ENCODE results near the gene BPIFB2. TPM values are rescaled to one million over a fixed set of nuclear protein-coding genes. Genes with fewer than 3 reads are reported as not detected.

BPIFB2 gene
- total and polyA plus RNA-seq, 2 donors (not counting 3 experiments of a cell fraction or from before 2014, with no cell fraction given), result not detected

- no peak overlapping the region for H3K4me3 ChIP-seq (replicated peaks in 1 of 3; ENCODE audit: insufficient read depth in 1 of 3, low read depth in 1 of 3, low read length in 3 of 3)
- no peaks in the 10 kb centered on the region for H3K27me3 ChIP-seq (ENCODE audit: control insufficient read depth in 2 of 2, insufficient read depth in 2 of 2, low read length in 2 of 2)
- H3K27ac ChIP-seq (ENCODE audit: insufficient read depth, low read depth, low read length), result no peak overlapping the region
- CTCF ChIA-PET, result no interaction called here
- no TSS peak for BruUV-seq (replicated peaks)
- no peak overlapping the region for H3K9ac ChIP-seq (replicated peaks; ENCODE audit: extremely low read depth, insufficient read depth, low read length)
- TF ChIP-seq JUN (IDR thresholded peaks at IDR 0.05; ENCODE audit: borderline replicate concordance, insufficient read depth, insufficient read length, low read depth) (no peak), MYC (IDR thresholded peaks at IDR 0.05; ENCODE audit: low read depth, low read length) (no peak), EZH2 (IDR thresholded peaks at IDR 0.05; ENCODE audit: borderline replicate concordance, low read depth, low read length, severe bottlenecking) (no peak), CTCF (IDR thresholded peaks at IDR 0.05; ENCODE audit: extremely low read depth in 1 of 2, insufficient read depth in 1 of 2, low read depth in 1 of 2, low read length in 2 of 2) (no peak), MAX (IDR thresholded peaks at IDR 0.05; ENCODE audit: insufficient read depth, insufficient read length) (no peak), POLR2A (IDR thresholded peaks at IDR 0.05; ENCODE audit: low read depth, low read length) (no peak), GATA2 (IDR thresholded peaks at IDR 0.05; ENCODE audit: insufficient read depth, insufficient read length, low read depth, low read length) (no peak)
- intact Hi-C loops (cut with micrococcal nuclease) (no loop called here), dilution Hi-C loops (cut with MboI; ENCODE audit: extremely low pct_ligation_motif_present, low sequenced_read_pairs) (no loop called here)
- H3K9me3 ChIP-seq (replicated peaks; ENCODE audit: control insufficient read depth, insufficient read depth, low read length), result no peaks in the 10 kb centered on the region
- H3K4me1 ChIP-seq (ENCODE audit: control insufficient read depth, extremely low read depth, insufficient read depth, low read length), result no peaks in the 10 kb centered on the region
- no peak overlapping the region for H3K4me2 ChIP-seq (ENCODE audit: insufficient read depth, low read length)
- no peaks in the 10 kb centered on the region for H3K79me2 ChIP-seq (ENCODE audit: control insufficient read depth, insufficient read depth, low read length)
- H2AFZ ChIP-seq (ENCODE audit: low read depth, low read length), result no peak overlapping the region
- H3K36me3 ChIP-seq (ENCODE audit: control insufficient read depth in 2 of 2, extremely low read depth in 1 of 2, insufficient read depth in 2 of 2, low read length in 2 of 2), result no peaks in the 10 kb centered on the region
- no peaks in the 10 kb centered on the region for H4K20me1 ChIP-seq (replicated peaks; ENCODE audit: control insufficient read depth, extremely low read depth, insufficient read depth, low read length)
- DNase-seq (ENCODE audit: low read depth, low spot score), result no peak
- H3K9me1 ChIP-seq (replicated peaks; ENCODE audit: control insufficient read depth, extremely low read depth, insufficient read depth, low read length), result no peaks in the 10 kb centered on the region
- POLR2A ChIA-PET, result no interaction called here
- FAIRE-seq, result no peak
Measured at GRCh38 chr20:33023439-33024242, 16.1 kb downstream of the BPIFB2 start.

All from endothelial cell of umbilical vein (primary cell).